ENCODE results near the gene CLEC3B. TPM values are rescaled to one million over a fixed set of nuclear protein-coding genes. Genes with fewer than 3 reads are reported as not detected.
"Not testable (repeated sequence)": the region's sequence is repeated elsewhere in the genome, so short reads cannot be mapped to it uniquely, and the experiment has no call there.

Gene CLEC3B, protein sequence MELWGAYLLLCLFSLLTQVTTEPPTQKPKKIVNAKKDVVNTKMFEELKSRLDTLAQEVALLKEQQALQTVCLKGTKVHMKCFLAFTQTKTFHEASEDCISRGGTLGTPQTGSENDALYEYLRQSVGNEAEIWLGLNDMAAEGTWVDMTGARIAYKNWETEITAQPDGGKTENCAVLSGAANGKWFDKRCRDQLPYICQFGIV
- total RNA-seq, result not detected

DNA sequence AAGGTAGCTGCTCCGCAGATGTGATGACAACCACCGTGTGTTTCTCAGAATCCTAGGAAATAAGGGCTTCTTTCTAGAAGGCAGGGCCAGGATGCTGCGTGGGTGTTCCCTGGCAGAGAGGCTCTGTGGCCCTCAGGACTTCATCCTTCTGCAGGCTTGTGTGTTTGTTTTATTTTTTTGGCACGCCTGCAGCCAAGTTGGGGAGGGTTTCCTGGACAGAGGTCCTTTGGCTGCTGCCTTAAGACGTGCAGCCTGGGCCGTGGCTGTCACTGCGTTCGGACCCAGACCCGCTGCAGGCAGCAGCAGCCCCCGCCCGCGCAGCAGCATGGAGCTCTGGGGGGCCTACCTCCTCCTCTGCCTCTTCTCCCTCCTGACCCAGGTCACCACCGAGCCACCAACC, at the start of gene CLEC3B:
CLEC3B (plus strand) TSS at position 266 of the 400 bp plus-strand sequence; CDS start at position 326, 60 bp downstream.
- no peak within 1 kb of the TSS for H3K27ac Mint-ChIP-seq
- H3K4me3 Mint-ChIP-seq, result no peak within 1 kb of the TSS
- H3K36me3 Mint-ChIP-seq, result no peaks in the 10 kb centered on the region
- H3K9me3 Mint-ChIP-seq, result no peaks in the 10 kb centered on the region
- DNase-seq, result no peak
- H3K4me1 Mint-ChIP-seq (ENCODE audit: low read depth), result peaks cover 2% of the 10 kb centered on the region
- intact Hi-C loops (cut with micrococcal nuclease), result no loop called here
- ChIA-PET CTCF (no interaction called here), POLR2A (no interaction called here)
- peaks cover 5% of the 10 kb centered on the region for H3K27me3 Mint-ChIP-seq

DNA sequence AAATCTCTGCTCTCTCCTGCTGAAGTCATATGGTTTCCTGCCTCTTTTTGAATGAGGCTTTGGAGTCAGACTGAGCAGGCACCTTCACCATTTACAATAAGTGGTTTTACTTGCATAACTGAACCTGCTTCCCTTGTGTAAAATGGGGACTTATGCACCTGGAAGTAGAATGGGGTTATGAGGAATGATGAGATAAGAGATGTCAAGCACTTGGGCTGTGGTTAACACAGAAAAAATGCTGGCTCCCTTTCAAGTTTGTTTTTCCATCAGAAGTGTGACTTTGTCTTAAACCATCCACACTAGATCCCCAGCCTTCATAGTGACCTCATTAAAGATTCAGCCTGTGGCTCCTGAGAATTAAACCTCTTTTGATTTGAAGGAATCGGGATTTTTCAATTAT, 44.9 kb upstream of the CLEC3B start:
- no peak for DNase-seq
- H3K9me3 Mint-ChIP-seq, result no peaks in the 10 kb centered on the region
- no peaks in the 10 kb centered on the region for H3K27me3 Mint-ChIP-seq
- H3K36me3 Mint-ChIP-seq, result peaks cover 10% of the 10 kb centered on the region
- ChIA-PET POLR2A (no interaction called here), CTCF (interaction anchor here (1.1 to 3.4 kb wide), 3 partner anchors 11 to 59 kb away, joined by 4 to 16 read pairs (median 8); no protein-coding TSS in a partner anchor)
- peak overlapping the region; percentile 5 for H3K27ac Mint-ChIP-seq
- H3K4me1 Mint-ChIP-seq (ENCODE audit: low read depth), result peaks cover 77% of the 10 kb centered on the region
- intact Hi-C loops (cut with micrococcal nuclease), result no loop called here
- H3K4me3 Mint-ChIP-seq, result no peak overlapping the region

DNA sequence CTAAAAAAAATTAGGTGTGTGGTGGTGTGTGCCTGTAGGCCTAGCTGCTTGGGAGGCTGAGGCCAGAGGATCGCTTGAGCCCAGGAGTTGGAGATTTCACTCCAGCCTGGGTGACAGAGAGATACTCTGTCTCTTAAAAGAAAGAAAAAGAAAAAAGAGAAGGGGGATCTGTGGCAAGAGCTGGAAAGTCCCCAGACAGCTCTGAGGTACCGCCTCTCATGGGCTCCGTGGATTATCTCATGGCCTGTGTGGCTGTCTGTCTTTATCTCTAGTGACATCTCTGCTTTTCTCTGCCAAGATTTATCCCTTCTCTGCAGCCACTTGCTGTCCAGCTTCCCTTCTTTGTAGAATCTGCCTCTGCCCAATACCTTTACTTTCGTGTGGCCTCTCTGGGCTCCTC, 44.4 kb upstream of the CLEC3B start:
- H3K4me3 Mint-ChIP-seq, result no peak overlapping the region
- CTCF ChIA-PET, result interaction anchor here (0.7 to 3.4 kb wide), 3 partner anchors 11 to 229 kb away, joined by 3 to 16 read pairs (median 4); no protein-coding TSS in a partner anchor
- peaks cover 10% of the 10 kb centered on the region for H3K36me3 Mint-ChIP-seq
- H3K9me3 Mint-ChIP-seq, result no peaks in the 10 kb centered on the region
- H3K4me1 Mint-ChIP-seq (ENCODE audit: low read depth), result peaks cover 75% of the 10 kb centered on the region
- peak overlapping the region; percentile 47 for H3K27ac Mint-ChIP-seq
- H3K27me3 Mint-ChIP-seq, result no peaks in the 10 kb centered on the region
- intact Hi-C loops (cut with micrococcal nuclease), result no loop called here
- no peak for DNase-seq
- POLR2A ChIA-PET, result interaction anchor here (0.7 kb wide), 1 partner anchor 21 kb away, joined by 3 read pairs; no protein-coding TSS in a partner anchor

DNA sequence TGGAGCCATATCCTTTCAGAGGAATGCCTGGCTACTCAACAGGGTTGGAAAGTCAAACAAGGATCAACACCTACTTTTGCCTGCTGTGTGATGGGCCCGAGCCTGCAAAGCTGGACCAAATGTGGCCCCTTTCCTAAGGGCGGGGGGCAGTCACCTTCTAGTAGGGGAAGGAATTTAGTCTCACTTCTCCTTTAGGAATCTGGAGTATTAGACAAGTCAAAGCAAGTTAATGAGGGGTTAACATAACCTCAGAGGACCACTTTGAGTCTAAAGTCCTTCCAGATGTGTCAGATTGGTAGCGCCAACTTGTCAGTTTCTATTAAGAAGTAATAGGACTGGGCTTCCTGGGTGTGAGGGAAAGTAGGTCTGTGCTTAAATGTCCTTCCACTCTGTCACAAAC, 43.3 kb upstream of the CLEC3B start:
- H3K4me3 Mint-ChIP-seq, result no peak overlapping the region
- intact Hi-C loops (cut with micrococcal nuclease), result no loop called here
- ChIA-PET POLR2A (interaction anchor here (1.0 kb wide), 1 partner anchor 8 kb away, joined by 6 read pairs; no protein-coding TSS in a partner anchor), CTCF (interaction anchor here (3.4 kb wide), 1 partner anchor 10 kb away, joined by 16 read pairs; no protein-coding TSS in a partner anchor)
- no peaks in the 10 kb centered on the region for H3K27me3 Mint-ChIP-seq
- DNase-seq, result no peak
- H3K27ac Mint-ChIP-seq, result no peak overlapping the region
- H3K36me3 Mint-ChIP-seq, result peaks cover 10% of the 10 kb centered on the region
- no peaks in the 10 kb centered on the region for H3K9me3 Mint-ChIP-seq
- peaks cover 66% of the 10 kb centered on the region for H3K4me1 Mint-ChIP-seq (ENCODE audit: low read depth)

DNA sequence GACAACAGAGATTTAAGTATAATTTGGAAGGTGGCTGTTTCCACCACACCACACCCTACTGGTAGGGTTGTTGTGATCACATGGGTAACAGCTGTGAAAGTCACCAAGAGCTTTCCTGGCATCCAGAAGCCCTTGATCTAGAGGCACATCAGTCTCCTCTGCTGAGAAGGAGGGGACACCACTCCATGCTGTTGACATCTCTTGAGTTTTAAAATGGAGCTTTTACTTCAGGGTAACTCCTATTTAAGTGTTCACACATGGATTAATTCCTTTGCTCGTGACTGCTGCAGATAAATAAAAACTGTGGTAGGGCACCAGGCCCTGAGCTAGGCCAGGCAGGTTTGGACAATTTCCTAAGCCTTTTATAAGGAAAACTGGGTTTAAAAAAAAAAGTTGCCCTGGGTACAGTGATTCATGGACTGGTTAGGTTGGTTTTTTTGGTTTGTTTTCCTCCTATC, 42.6 kb upstream of the CLEC3B start:
- CTCF ChIA-PET, result interaction anchor here (3.4 kb wide), 1 partner anchor 9 kb away, joined by 16 read pairs; no protein-coding TSS in a partner anchor
- Mint-ChIP-seq H3K27me3 (no peaks in the 10 kb centered on the region), H3K4me1 (ENCODE audit: low read depth) (peaks cover 61% of the 10 kb centered on the region), H3K9me3 (no peaks in the 10 kb centered on the region), H3K36me3 (peaks cover 10% of the 10 kb centered on the region), H3K27ac (no peak overlapping the region), H3K4me3 (no peak overlapping the region)
- intact Hi-C loops (cut with micrococcal nuclease), result no loop called here
- POLR2A ChIA-PET, result interaction anchor here (0.6 to 1.0 kb wide), 2 partner anchors 9 to 178 kb away, joined by 4 to 6 read pairs; no protein-coding TSS in a partner anchor
- no peak for DNase-seq

DNA sequence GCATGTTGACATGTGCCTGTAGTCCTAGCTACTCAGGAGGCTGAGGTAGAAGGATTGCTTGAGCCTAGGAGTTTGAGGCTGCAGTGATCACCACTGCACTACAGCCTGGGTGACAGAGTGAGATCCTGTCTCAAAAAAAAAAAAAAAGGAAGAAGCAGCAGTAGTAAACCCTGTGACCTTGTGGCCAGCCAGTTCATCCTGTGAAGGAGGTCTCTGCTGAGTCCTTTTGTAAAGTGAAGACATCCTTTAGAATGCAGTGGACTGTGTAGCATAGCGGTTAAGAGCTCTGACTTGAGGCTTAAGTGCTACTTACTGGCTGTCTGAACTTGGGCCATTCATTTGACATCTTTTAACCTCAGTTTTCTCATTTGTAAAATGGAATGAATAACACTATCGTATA, 41.8 kb upstream of the CLEC3B start:
- intact Hi-C loops (cut with micrococcal nuclease), result no loop called here
- POLR2A ChIA-PET, result interaction anchor here (0.6 kb wide), 1 partner anchor 179 kb away, joined by 4 read pairs; no protein-coding TSS in a partner anchor
- no peaks in the 10 kb centered on the region for H3K9me3 Mint-ChIP-seq
- H3K27me3 Mint-ChIP-seq, result no peaks in the 10 kb centered on the region
- no peak overlapping the region for H3K27ac Mint-ChIP-seq
- peaks cover 13% of the 10 kb centered on the region for H3K36me3 Mint-ChIP-seq
- no peak overlapping the region for H3K4me3 Mint-ChIP-seq
- peaks cover 53% of the 10 kb centered on the region for H3K4me1 Mint-ChIP-seq (ENCODE audit: low read depth)
- DNase-seq, result no peak
- CTCF ChIA-PET, result interaction anchor here (0.6 to 3.4 kb wide), 2 partner anchors 8 to 737 kb away, joined by 4 to 16 read pairs; no protein-coding TSS in a partner anchor

DNA sequence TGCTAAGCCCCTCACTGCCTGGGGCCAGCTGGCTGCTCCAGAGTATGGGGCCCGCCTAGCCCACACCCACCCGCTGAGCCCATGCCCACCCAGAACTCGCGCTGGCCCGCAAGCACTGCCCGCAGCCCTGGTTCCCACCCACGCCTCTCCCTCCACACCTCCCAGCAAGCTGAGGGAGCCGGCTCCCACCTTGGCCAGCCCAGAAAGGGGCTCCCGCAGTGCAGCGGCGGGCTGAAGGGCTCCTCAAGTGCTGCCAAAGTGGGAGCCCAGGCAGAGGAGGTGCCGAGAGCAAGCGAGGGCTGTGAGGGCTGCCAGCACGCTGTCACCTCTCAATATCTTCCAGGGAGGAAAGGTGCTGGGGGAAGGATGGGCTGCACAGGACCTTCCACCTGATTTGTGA, 39.8 kb upstream of the CLEC3B start:
- H3K9me3 Mint-ChIP-seq; POLR2A ChIA-PET; H3K27me3 Mint-ChIP-seq; DNase-seq; H3K4me3 Mint-ChIP-seq; intact Hi-C loops (cut with micrococcal nuclease); H3K27ac Mint-ChIP-seq: not testable (repeated sequence)
- Mint-ChIP-seq H3K4me1 (ENCODE audit: low read depth) (peaks cover 45% of the 10 kb centered on the region), H3K36me3 (peaks cover 18% of the 10 kb centered on the region)
- CTCF ChIA-PET, result interaction anchor here (1.3 kb wide), 1 partner anchor 8 kb away, joined by 4 read pairs; no protein-coding TSS in a partner anchor

DNA sequence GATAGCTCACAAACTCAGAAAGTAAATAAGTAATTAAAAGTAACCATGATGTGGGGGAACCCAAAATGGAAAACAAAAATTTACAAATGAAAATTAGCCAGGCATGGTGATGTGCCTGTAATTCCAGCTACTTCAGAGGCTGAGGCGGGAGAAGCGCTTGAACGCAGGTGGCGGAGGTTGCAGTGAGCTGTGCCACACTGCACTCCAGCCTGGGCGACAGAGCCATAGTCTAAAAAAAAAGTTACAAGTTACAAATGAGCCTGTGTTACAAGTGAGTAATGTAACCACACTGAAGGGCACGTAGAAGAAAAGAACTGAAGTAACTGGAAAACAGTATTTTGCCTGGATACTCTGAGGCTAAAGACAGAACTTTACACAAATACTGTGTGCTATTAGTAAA, 38.8 kb upstream of the CLEC3B start:
- ChIA-PET CTCF (interaction anchor here (0.9 to 1.3 kb wide), 3 partner anchors 9 to 14 kb away, joined by 3 to 4 read pairs (median 4); no protein-coding TSS in a partner anchor), POLR2A (interaction anchor here (1.2 kb wide), 1 partner anchor 11 kb away, joined by 5 read pairs; the partner anchor contains the start of genes EXOSC7 and ZDHHC3)
- intact Hi-C loops (cut with micrococcal nuclease), result no loop called here
- peaks cover 41% of the 10 kb centered on the region for H3K4me1 Mint-ChIP-seq (ENCODE audit: low read depth)
- H3K27me3 Mint-ChIP-seq, result no peaks in the 10 kb centered on the region
- no peak overlapping the region for H3K4me3 Mint-ChIP-seq
- no peak overlapping the region for H3K27ac Mint-ChIP-seq
- DNase-seq, result no peak
- peaks cover 23% of the 10 kb centered on the region for H3K36me3 Mint-ChIP-seq
- H3K9me3 Mint-ChIP-seq, result no peaks in the 10 kb centered on the region

DNA sequence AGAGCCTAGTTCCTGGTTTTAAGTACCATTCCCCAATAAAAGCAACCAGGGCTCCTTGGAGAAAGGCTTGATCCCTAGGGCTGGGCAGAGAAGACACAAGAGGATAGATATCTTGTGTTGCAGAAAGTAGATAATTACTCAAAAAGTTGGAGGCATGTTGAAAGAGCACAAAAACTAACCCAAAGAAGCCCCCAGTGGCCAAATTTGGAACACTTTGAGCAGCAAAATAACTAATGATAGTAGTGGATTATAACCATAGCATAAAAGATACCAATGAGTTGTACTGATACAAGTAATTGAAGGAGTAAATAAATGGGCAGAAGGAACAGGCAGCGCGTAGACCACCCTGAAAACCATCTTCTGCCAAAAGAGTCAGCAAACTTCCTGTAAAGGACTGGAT, 38.0 kb upstream of the CLEC3B start:
- POLR2A ChIA-PET, result interaction anchor here (1.2 kb wide), 1 partner anchor 12 kb away, joined by 5 read pairs; the partner anchor contains the start of genes EXOSC7 and ZDHHC3
- CTCF ChIA-PET, result interaction anchor here (0.9 to 1.3 kb wide), 2 partner anchors 9 to 13 kb away, joined by 3 to 4 read pairs; no protein-coding TSS in a partner anchor
- H3K9me3 Mint-ChIP-seq, result no peaks in the 10 kb centered on the region
- peaks cover 28% of the 10 kb centered on the region for H3K36me3 Mint-ChIP-seq
- H3K27me3 Mint-ChIP-seq, result no peaks in the 10 kb centered on the region
- intact Hi-C loops (cut with micrococcal nuclease), result no loop called here
- H3K4me1 Mint-ChIP-seq (ENCODE audit: low read depth), result peaks cover 40% of the 10 kb centered on the region
- no peak overlapping the region for H3K4me3 Mint-ChIP-seq
- no peak overlapping the region for H3K27ac Mint-ChIP-seq
- DNase-seq, result no peak

DNA sequence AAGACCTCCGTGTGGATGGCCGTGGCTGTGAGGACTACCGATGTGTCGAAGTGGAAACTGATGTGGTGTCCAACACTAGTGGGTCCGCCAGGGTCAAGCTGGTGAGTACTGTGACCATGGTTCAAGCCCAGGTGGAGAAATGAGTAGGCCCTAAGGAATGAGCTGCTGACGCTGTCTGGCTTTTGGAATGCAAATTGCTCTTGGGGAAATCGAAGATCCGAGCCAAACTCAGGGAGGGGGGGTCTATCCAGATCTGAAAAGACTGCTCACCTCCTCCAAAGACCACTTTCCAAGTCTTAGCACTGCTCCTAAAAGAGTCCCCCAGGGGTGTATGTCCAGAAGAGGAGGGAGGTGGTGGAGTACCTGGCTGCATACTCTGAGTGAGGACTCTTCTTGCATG, 37.0 kb upstream of the CLEC3B start:
- POLR2A ChIA-PET, result no interaction called here
- H3K4me1 Mint-ChIP-seq (ENCODE audit: low read depth), result peaks cover 39% of the 10 kb centered on the region
- no peaks in the 10 kb centered on the region for H3K27me3 Mint-ChIP-seq
- no peak for DNase-seq
- H3K27ac Mint-ChIP-seq, result no peak overlapping the region
- CTCF ChIA-PET, result interaction anchor here (7.0 kb wide), 1 partner anchor 12 kb away, joined by 37 read pairs; the partner anchor contains the start of genes EXOSC7 and ZDHHC3
- H3K9me3 Mint-ChIP-seq, result no peaks in the 10 kb centered on the region
- peaks cover 32% of the 10 kb centered on the region for H3K36me3 Mint-ChIP-seq
- intact Hi-C loops (cut with micrococcal nuclease), result no loop called here
- no peak overlapping the region for H3K4me3 Mint-ChIP-seq

DNA sequence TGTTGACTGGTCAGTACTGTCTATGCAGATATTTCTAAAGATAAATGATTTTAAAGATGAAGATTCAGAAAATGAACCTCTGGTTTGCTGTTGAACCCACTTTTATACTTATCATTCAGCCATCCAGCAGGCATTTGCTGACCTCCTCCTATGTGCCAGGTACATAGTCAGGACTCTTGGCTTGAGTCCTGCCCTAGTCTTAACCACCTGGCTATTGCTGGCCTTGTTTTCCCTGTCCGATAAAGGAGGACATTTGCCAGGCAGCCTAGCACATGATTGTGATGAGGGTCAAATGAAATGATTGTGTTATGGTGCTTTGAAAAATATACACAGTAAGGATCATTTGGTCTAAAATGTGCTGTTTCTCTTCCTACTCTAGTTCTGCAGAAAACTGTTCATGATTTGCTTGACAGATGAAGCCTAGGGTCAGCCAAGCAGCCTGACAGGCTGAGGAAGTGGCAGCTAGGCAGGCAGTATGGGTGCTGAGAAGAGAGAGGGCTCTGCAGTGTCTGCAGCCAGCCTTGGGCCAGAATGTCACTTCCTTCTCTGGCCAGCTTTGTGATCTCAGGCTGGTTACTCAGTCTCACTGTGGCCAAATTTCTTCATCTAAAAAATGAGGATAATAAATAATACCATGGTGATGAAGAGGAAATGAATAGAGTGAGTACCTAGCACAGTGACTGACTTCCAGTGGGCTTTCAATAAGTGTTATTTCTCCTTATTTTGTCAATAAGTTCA, 36.3 kb upstream of the CLEC3B start:
- intact Hi-C loops (cut with micrococcal nuclease), result no loop called here
- H3K36me3 Mint-ChIP-seq, result peaks cover 34% of the 10 kb centered on the region
- no peak overlapping the region for H3K4me3 Mint-ChIP-seq
- H3K9me3 Mint-ChIP-seq, result no peaks in the 10 kb centered on the region
- peaks cover 43% of the 10 kb centered on the region for H3K4me1 Mint-ChIP-seq (ENCODE audit: low read depth)
- no peak overlapping the region for H3K27ac Mint-ChIP-seq
- ChIA-PET POLR2A (no interaction called here), CTCF (interaction anchor here (0.5 to 7.0 kb wide), 3 partner anchors 12 to 222 kb away, joined by 3 to 37 read pairs (median 3); partner anchors contain the start of genes EXOSC7 and ZDHHC3)
- DNase-seq, result no peak
- no peaks in the 10 kb centered on the region for H3K27me3 Mint-ChIP-seq

DNA sequence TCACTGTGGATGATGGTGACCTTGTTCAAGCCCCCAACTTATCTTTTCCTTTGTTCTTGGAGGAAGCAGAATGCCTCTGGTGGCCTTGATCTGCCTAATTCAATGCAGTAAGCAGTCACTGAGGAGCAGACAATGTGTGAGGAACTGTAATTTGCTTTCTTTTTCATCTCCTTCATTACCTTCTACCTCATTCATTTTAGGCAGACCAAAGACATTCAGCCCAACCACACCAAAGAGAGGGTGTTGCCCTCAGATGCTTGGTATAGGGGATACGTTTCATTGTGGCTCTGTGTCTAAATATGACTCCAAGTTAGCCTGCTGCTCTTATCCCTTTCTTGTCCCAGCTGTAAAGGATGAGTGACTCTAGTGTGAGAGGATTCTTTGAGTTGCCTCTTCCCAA, 34.8 kb upstream of the CLEC3B start:
- DNase-seq, result no peak
- no peaks in the 10 kb centered on the region for H3K27me3 Mint-ChIP-seq
- intact Hi-C loops (cut with micrococcal nuclease), result no loop called here
- ChIA-PET CTCF (interaction anchor here (1.1 to 7.0 kb wide), 5 partner anchors 8 to 47 kb away, joined by 3 to 37 read pairs (median 11); partner anchors contain the start of genes EXOSC7 and ZDHHC3), POLR2A (no interaction called here)
- H3K36me3 Mint-ChIP-seq, result peaks cover 28% of the 10 kb centered on the region
- H3K27ac Mint-ChIP-seq, result no peak overlapping the region
- H3K4me3 Mint-ChIP-seq, result no peak overlapping the region
- H3K4me1 Mint-ChIP-seq (ENCODE audit: low read depth), result peaks cover 50% of the 10 kb centered on the region
- H3K9me3 Mint-ChIP-seq, result no peaks in the 10 kb centered on the region

Data from activated CD4-positive, alpha-beta memory T cell treated with anti-CD3 and anti-CD28 coated beads for 36 hours (primary cell).